GM12878 (cell line): ENCODE results near the gene NR1H4. TPM values are rescaled to one million over a fixed set of nuclear protein-coding genes. Genes with fewer than 3 reads are reported as not detected.

Experiments
- ATAC-seq: fragments of 200-7000 bp; cut with Tn5 transposase; 3 replicates; pipeline ENCODE4 v1.9.1; 2020; ENCODE audit warnings: mild to moderate bottlenecking, moderate library complexity
- BruUV-seq: library from RNA; stranded (reverse); fragments of 400-500 nt; replicated peaks from 2 replicates; lab custom pipeline; 2021; lab: Mats Ljungman, UMichigan
- CTCF ChIA-PET: fragments of 300-600 bp; sonication (Branson Sonifier 250); formaldehyde crosslinking; extraction: SDS; loops from one replicate; lab custom pipeline; 2021; ENCODE audit warnings: inconsistent platforms; lab: Yijun Ruan, JAX
- POLR2A ChIA-PET: fragments of 350-600 bp; formaldehyde crosslinking; extraction: SDS; loops from one replicate; lab custom pipeline; 2021; ENCODE audit warnings: inconsistent platforms; lab: Charles Lee
- RAD21 ChIA-PET: fragments of 300-600 bp; sonication (Branson Sonifier 250); formaldehyde crosslinking; loops from one replicate; lab custom pipeline; 2023; ENCODE audit warnings: antibody characterized with exemption; ENCODE audit not compliant: unreplicated experiment; lab: Charles Lee
- SMC1A ChIA-PET: fragments of 300-600 bp; sonication (Branson Sonifier 250); formaldehyde crosslinking; loops from one replicate; lab custom pipeline; 2023; ENCODE audit not compliant: unreplicated experiment, uncharacterized antibody; lab: Charles Lee
- DNase-seq: peaks from one replicate; pipeline ENCODE4 v3.0.0-alpha.2; 2011; ENCODE audit warnings: low read depth, low spot score
- FAIRE-seq: peaks from 3 replicates; lab custom pipeline; 2011; peaks lifted over from hg19 to GRCh38; lab: Jason Lieb, UNC
- H2AFZ ChIP-seq: 2 replicates; pipeline ENCODE4 v1.6.0; 2011; ENCODE audit warnings: low read depth, low read length, control low read depth; ENCODE audit not compliant: control insufficient read depth
- H3K27ac ChIP-seq: 2 replicates; pipeline ENCODE4 v1.5.1; 2011; ENCODE audit warnings: control low read depth; ENCODE audit not compliant: control insufficient read depth, insufficient read depth
- H3K27me3 ChIP-seq, 2 experiments: replicated peaks in 1 of 2; 2 replicates each; pipeline versions ENCODE4 v1.6.0 to v1.6.1; 2011; ENCODE audit warnings: low read length in 1 of 2; ENCODE audit not compliant: control insufficient read depth in 2 of 2, insufficient read depth in 2 of 2
- H3K36me3 ChIP-seq, 2 experiments: 2 replicates each; pipeline ENCODE4 v1.5.1; 2011; ENCODE audit warnings: low read length in 1 of 2; ENCODE audit not compliant: control insufficient read depth in 2 of 2, insufficient read depth in 2 of 2
- H3K4me1 ChIP-seq: 2 replicates; pipeline ENCODE4 v1.6.1; 2011; ENCODE audit warnings: mild to moderate bottlenecking, low read length, moderate library complexity, mixed read lengths; ENCODE audit not compliant: control insufficient read depth, insufficient read depth
- H3K4me2 ChIP-seq: 2 replicates; pipeline ENCODE4 v1.6.0; 2011; ENCODE audit warnings: control low read depth; ENCODE audit not compliant: control insufficient read depth, insufficient read depth
- H3K4me3 ChIP-seq: fragments of 200-600 bp; sonication (generic); 2 replicates; pipeline ENCODE4 v1.5.1; 2016
- H3K79me2 ChIP-seq: 2 replicates; pipeline ENCODE4 v1.6.0; 2011; ENCODE audit warnings: low read length; ENCODE audit not compliant: control insufficient read depth, insufficient read depth
- H3K9ac ChIP-seq: 2 replicates; pipeline ENCODE4 v1.8.0; 2011; ENCODE audit warnings: low read length, control low read depth, mixed read lengths; ENCODE audit not compliant: control insufficient read depth, insufficient read depth
- H3K9me3 ChIP-seq: replicated peaks from 3 replicates; pipeline ENCODE4 v1.5.1; 2011; ENCODE audit warnings: mild to moderate bottlenecking, low read length; ENCODE audit not compliant: control insufficient read depth, insufficient read depth
- H4K20me1 ChIP-seq: 2 replicates; pipeline ENCODE4 v1.6.0; 2011; ENCODE audit not compliant: control insufficient read depth, insufficient read depth
- DPF2 ChIP-seq: fragments of 450-650 bp; IDR thresholded peaks from 2 replicates; pipeline ENCODE4 v1.6.1; 2017; ENCODE audit warnings: mild to moderate bottlenecking
- KLF5 ChIP-seq: fragments of 450-650 bp; IDR thresholded peaks from 2 replicates; pipeline ENCODE4 v1.6.1; 2014; ENCODE audit warnings: mild to moderate bottlenecking; ENCODE audit not compliant: partially characterized antibody
- LARP7 ChIP-seq: fragments of 450-650 bp; IDR thresholded peaks from 2 replicates; pipeline ENCODE4 v1.6.1; 2017; ENCODE audit warnings: mild to moderate bottlenecking
- MYC ChIP-seq: IDR thresholded peaks from 2 replicates; pipeline ENCODE4 v1.6.1; 2011; ENCODE audit warnings: mild to moderate bottlenecking, low read length, moderate library complexity, inconsistent platforms; ENCODE audit not compliant: insufficient read depth, insufficient replicate concordance, insufficient read length, severe bottlenecking
- NFIC ChIP-seq: IDR thresholded peaks from 2 replicates; pipeline ENCODE4 v1.6.1; 2012; ENCODE audit warnings: low read depth, mild to moderate bottlenecking, inconsistent platforms, low read length, moderate library complexity
- POLR2AphosphoS5 ChIP-seq: IDR thresholded peaks from 2 replicates; pipeline ENCODE4 v1.6.1; 2011; ENCODE audit warnings: mild to moderate bottlenecking, low read length, inconsistent platforms
- RBBP5 ChIP-seq: fragments of 200-600 bp; sonication (generic); conservative IDR thresholded peaks from 2 replicates; pipeline ENCODE4 v1.6.1; 2016
- RUNX3 ChIP-seq: IDR thresholded peaks from 2 replicates; pipeline ENCODE4 v1.6.1; 2012; ENCODE audit warnings: low read length, inconsistent platforms
- SIN3A ChIP-seq: IDR thresholded peaks from 2 replicates; pipeline ENCODE4 v1.6.1; 2012; ENCODE audit warnings: low read depth, low read length, improper control_type of control experiment
- TARDBP ChIP-seq: IDR thresholded peaks from 2 replicates; pipeline ENCODE4 v1.6.1; 2016; ENCODE audit warnings: borderline replicate concordance
- ZNF207 ChIP-seq: fragments of 450-650 bp; IDR thresholded peaks from 2 replicates; pipeline ENCODE4 v1.6.1; 2014; ENCODE audit warnings: antibody characterized with exemption, mild to moderate bottlenecking, borderline replicate concordance
- WGBS: methylation state at CpG from one replicate; pipeline ENCODE4 v1.1.6; 2016; ENCODE audit warnings: low lambda C conversion rate; ENCODE audit not compliant: insufficient replicate concordance, insufficient coverage; ENCODE audit errors: missing lambda C conversion rate; 5-methylcytosine and 5-hydroxymethylcytosine counted together
- in situ Hi-C: fragments of 300-500 bp; cut with MboI; formaldehyde crosslinking; loops from 9 replicates; pipeline ENCODE4 v1.14.3; 2018; ENCODE audit warnings: mixed read lengths
- intact Hi-C: fragments of 100-400 bp; cut with micrococcal nuclease; formaldehyde crosslinking; loops from one replicate; pipeline ENCODE4 v1.14.2; 2022; ENCODE audit not compliant: unreplicated experiment
- polyA plus RNA-seq, 11 experiments: library from polyadenylated mRNA; depleted of rRNA in 4 of 11; unstranded in 6 of 11; stranded (reverse) in 5 of 11; fragments of >200 nt; fragmentation: Nextera tagmentation in 4 of 11; fragmentation: Illumina TruSeq in 1 of 11; extraction: Ambion mirVana in 4 of 11; extraction: Trizol in 1 of 11; gene quantifications; 1 replicate in 1 of 11; 2 replicates in 10 of 11; pipeline versions ENCODE4 v1.2.1 to v1.2.3, GENCODE V29; 2011 to 2016; ENCODE audit warnings: inconsistent platforms in 2 of 11, missing spikeins in 2 of 11, low read depth in 1 of 11
- total RNA-seq, 4 experiments: library from RNA; depleted of rRNA in 3 of 4; stranded (reverse); fragments of >200 nt in 3 of 4; fragmentation: Illumina TruSeq in 1 of 4; extraction: Trizol in 1 of 4; gene quantifications; 2 replicates each; pipeline versions ENCODE4 v1.2.1 to v1.2.3, GENCODE V29; 2013 to 2021
- TF ChIP-seq, protein P1 (sequence below): IDR thresholded peaks from 2 replicates; pipeline ENCODE4 v1.6.1; 2011; ENCODE audit warnings: borderline replicate concordance, low read depth, mild to moderate bottlenecking, moderate library complexity, mixed read lengths, low read length; ENCODE audit not compliant: insufficient read depth; ENCODE audit errors: extremely low read length
- TF ChIP-seq, protein P2 (sequence below): fragments of 450-650 bp; IDR thresholded peaks from 2 replicates; pipeline ENCODE4 v1.6.1; 2017; ENCODE audit warnings: antibody characterized with exemption, mild to moderate bottlenecking, moderate library complexity
- TF ChIP-seq, protein P3 (sequence below): fragments of 450-650 bp; IDR thresholded peaks from 2 replicates; pipeline ENCODE4 v1.6.1; 2017; ENCODE audit warnings: mild to moderate bottlenecking

Gene NR1H4
- total and polyA plus RNA-seq, 10 of the 15 experiments (the other 5 are each of a cell fraction or from before 2014, with no cell fraction given), result 0.04 TPM; not detected in 9

DNA sequence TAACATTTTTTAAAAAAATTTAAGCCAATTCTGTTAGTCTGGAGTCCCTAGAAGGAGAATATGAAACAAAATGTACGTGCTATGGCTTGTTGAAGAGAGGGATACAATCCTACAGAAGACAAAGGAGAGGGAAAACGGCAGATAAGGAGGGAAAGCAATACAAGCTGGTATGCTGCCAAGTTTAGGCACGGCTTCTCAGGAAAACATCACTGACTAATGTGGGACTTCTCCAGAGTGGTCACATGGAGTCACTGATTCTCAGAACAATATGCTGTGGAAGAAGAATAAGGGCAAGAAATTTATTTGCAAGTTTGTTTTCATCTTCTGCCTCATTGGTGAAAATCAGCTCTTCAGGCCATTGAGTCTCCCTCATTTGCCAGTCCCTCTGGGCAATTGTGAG is 22.9 kb upstream of the NR1H4 start:
- Histone ChIP-seq H3K27me3 (peaks cover 0 to 2% of the 10 kb centered on the region in 2 experiments; a peak in 2 of 4 replicates), H3K36me3 (no peaks in the 10 kb centered on the region), H3K27ac (no peak overlapping the region), H2AFZ (no peak overlapping the region), H3K4me1 (no peaks in the 10 kb centered on the region), H4K20me1 (no peaks in the 10 kb centered on the region), H3K4me2 (no peak overlapping the region), H3K9me3 (no peaks in the 10 kb centered on the region), H3K9ac (no peak overlapping the region), H3K79me2 (no peaks in the 10 kb centered on the region), H3K4me3 (no peak overlapping the region)
- in situ Hi-C loops, result no loop called here
- CTCF ChIA-PET, result no interaction called here
- WGBS, result 6% methylated on average over 3 of the region's 3 CpGs
- RAD21 ChIA-PET, result no interaction called here
- SMC1A ChIA-PET, result no interaction called here
- FAIRE-seq (no peak), ATAC-seq (no peak), DNase-seq (no peak)
- no TSS peak for BruUV-seq
- intact Hi-C loops, result no loop called here
- TF ChIP-seq POLR2AphosphoS5 (no peak), MYC (no peak)
- TF ChIP-seq, protein P1, sequence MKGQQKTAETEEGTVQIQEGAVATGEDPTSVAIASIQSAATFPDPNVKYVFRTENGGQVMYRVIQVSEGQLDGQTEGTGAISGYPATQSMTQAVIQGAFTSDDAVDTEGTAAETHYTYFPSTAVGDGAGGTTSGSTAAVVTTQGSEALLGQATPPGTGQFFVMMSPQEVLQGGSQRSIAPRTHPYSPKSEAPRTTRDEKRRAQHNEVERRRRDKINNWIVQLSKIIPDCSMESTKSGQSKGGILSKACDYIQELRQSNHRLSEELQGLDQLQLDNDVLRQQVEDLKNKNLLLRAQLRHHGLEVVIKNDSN, result no peak
- POLR2A ChIA-PET, result no interaction called here

DNA sequence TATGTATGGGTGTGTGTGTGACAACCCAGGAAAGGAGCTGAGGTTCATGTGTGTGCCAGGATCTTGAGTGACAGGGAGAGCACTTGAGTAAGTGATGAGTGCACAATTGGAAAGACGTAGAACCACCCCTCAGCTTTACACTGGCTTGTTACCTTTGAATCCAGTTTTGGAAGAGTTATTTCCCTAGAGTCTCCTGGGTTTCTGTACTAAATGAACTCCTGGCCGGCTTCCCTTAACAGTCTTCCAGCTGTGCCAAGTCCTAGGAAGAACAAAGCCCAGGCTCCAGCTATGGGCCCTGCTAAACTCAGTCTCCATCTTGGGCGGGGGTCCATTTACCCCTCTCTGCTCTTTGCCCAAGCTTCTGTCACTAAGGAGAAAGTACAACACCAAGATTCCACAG is 19.7 kb upstream of the NR1H4 start:
- SMC1A ChIA-PET, result no interaction called here
- 25% methylated on average over 3 of the region's 3 CpGs for WGBS
- intact Hi-C loops, result no loop called here
- TF ChIP-seq NFIC, result no peak
- TF ChIP-seq RBBP5, result no peak
- no peak for TF ChIP-seq SIN3A
- TF ChIP-seq, protein P2, sequence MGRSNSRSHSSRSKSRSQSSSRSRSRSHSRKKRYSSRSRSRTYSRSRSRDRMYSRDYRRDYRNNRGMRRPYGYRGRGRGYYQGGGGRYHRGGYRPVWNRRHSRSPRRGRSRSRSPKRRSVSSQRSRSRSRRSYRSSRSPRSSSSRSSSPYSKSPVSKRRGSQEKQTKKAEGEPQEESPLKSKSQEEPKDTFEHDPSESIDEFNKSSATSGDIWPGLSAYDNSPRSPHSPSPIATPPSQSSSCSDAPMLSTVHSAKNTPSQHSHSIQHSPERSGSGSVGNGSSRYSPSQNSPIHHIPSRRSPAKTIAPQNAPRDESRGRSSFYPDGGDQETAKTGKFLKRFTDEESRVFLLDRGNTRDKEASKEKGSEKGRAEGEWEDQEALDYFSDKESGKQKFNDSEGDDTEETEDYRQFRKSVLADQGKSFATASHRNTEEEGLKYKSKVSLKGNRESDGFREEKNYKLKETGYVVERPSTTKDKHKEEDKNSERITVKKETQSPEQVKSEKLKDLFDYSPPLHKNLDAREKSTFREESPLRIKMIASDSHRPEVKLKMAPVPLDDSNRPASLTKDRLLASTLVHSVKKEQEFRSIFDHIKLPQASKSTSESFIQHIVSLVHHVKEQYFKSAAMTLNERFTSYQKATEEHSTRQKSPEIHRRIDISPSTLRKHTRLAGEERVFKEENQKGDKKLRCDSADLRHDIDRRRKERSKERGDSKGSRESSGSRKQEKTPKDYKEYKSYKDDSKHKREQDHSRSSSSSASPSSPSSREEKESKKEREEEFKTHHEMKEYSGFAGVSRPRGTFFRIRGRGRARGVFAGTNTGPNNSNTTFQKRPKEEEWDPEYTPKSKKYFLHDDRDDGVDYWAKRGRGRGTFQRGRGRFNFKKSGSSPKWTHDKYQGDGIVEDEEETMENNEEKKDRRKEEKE, result no peak
- TF ChIP-seq, protein P3, sequence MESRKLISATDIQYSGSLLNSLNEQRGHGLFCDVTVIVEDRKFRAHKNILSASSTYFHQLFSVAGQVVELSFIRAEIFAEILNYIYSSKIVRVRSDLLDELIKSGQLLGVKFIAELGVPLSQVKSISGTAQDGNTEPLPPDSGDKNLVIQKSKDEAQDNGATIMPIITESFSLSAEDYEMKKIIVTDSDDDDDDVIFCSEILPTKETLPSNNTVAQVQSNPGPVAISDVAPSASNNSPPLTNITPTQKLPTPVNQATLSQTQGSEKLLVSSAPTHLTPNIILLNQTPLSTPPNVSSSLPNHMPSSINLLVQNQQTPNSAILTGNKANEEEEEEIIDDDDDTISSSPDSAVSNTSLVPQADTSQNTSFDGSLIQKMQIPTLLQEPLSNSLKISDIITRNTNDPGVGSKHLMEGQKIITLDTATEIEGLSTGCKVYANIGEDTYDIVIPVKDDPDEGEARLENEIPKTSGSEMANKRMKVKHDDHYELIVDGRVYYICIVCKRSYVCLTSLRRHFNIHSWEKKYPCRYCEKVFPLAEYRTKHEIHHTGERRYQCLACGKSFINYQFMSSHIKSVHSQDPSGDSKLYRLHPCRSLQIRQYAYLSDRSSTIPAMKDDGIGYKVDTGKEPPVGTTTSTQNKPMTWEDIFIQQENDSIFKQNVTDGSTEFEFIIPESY, result no peak
- no peak for TF ChIP-seq KLF5
- TF ChIP-seq DPF2, result no peak
- TF ChIP-seq RUNX3, result no peak
- no peak for TF ChIP-seq TARDBP
- TF ChIP-seq ZNF207, result no peak
- no peak for TF ChIP-seq LARP7

More for the DNA sequence above, 19.7 kb upstream of the NR1H4 start:
- RAD21 ChIA-PET, result no interaction called here
- no peaks in the 10 kb centered on the region; a peak in 1 of 4 replicates for H3K27me3 ChIP-seq
- BruUV-seq, result no TSS peak
- H3K4me3 ChIP-seq, result no peak overlapping the region
- H3K9me3 ChIP-seq, result no peaks in the 10 kb centered on the region
- H3K36me3 ChIP-seq, result no peaks in the 10 kb centered on the region
- FAIRE-seq (no peak), DNase-seq (no peak), ATAC-seq (no peak)
- H3K4me1 ChIP-seq, result no peaks in the 10 kb centered on the region
- no peak overlapping the region for H3K4me2 ChIP-seq
- no peak overlapping the region for H3K27ac ChIP-seq
- H2AFZ ChIP-seq, result no peak overlapping the region
- H3K9ac ChIP-seq, result no peak overlapping the region
- CTCF ChIA-PET, result no interaction called here
- in situ Hi-C loops, result no loop called here
- H3K79me2 ChIP-seq, result no peaks in the 10 kb centered on the region
- no peaks in the 10 kb centered on the region for H4K20me1 ChIP-seq
- POLR2A ChIA-PET, result no interaction called here
